ENCODE results near the gene SEMA4B. TPM values are rescaled to one million over a fixed set of nuclear protein-coding genes. Genes with fewer than 3 reads are reported as not detected.
"Not testable (repeated sequence)": the region's sequence is repeated elsewhere in the genome, so short reads cannot be mapped to it uniquely, and the experiment has no call there.

The SEMA4B gene
- total RNA-seq, 4 donors from 2014 or later, result 81.7 to 146 (median 116) TPM

DNA sequence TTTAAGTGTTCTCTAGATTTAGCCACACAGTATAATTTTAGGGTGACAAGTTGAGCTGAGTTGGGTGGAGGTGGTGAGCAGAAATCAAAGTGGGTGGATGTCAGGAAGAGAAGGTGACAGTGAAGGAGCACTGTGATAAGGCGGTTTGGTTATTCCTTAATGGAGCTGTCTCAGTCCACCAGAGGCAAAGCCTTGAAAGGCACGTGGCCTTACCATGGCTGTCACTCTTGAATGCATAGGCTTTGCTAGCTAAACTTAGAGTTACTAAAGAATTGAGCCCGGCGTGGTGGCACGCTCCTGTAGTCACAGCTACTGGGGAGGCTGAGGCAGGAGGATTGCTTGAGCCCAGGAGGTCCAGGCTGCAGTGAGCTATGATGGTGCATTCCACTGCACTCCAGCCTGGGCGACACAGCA is 47.7 kb downstream of the SEMA4B start:
- Histone ChIP-seq H3K4me1 (peaks cover 7% of the 10 kb centered on the region), H3K27ac (no peak overlapping the region), H3K9me3 (no peaks in the 10 kb centered on the region), H3K36me3 (no peaks in the 10 kb centered on the region), H3K4me3 (peak overlapping the region; percentile 56), H3K27me3 (no peaks in the 10 kb centered on the region)
- WGBS, result 75% methylated on average over 6 of the region's 6 CpGs
- no peak for DNase-seq (ENCODE audit: low spot score in 2 of 2)
- TF ChIP-seq, protein P1, sequence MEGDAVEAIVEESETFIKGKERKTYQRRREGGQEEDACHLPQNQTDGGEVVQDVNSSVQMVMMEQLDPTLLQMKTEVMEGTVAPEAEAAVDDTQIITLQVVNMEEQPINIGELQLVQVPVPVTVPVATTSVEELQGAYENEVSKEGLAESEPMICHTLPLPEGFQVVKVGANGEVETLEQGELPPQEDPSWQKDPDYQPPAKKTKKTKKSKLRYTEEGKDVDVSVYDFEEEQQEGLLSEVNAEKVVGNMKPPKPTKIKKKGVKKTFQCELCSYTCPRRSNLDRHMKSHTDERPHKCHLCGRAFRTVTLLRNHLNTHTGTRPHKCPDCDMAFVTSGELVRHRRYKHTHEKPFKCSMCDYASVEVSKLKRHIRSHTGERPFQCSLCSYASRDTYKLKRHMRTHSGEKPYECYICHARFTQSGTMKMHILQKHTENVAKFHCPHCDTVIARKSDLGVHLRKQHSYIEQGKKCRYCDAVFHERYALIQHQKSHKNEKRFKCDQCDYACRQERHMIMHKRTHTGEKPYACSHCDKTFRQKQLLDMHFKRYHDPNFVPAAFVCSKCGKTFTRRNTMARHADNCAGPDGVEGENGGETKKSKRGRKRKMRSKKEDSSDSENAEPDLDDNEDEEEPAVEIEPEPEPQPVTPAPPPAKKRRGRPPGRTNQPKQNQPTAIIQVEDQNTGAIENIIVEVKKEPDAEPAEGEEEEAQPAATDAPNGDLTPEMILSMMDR (IDR thresholded peaks at IDR 0.05), result no peak
- no peak for TF ChIP-seq EP300 (IDR thresholded peaks at IDR 0.05)
- no peak for TF ChIP-seq POLR2AphosphoS5 (IDR thresholded peaks at IDR 0.05)
- TF ChIP-seq POLR2A (IDR thresholded peaks at IDR 0.05), result no peak

DNA sequence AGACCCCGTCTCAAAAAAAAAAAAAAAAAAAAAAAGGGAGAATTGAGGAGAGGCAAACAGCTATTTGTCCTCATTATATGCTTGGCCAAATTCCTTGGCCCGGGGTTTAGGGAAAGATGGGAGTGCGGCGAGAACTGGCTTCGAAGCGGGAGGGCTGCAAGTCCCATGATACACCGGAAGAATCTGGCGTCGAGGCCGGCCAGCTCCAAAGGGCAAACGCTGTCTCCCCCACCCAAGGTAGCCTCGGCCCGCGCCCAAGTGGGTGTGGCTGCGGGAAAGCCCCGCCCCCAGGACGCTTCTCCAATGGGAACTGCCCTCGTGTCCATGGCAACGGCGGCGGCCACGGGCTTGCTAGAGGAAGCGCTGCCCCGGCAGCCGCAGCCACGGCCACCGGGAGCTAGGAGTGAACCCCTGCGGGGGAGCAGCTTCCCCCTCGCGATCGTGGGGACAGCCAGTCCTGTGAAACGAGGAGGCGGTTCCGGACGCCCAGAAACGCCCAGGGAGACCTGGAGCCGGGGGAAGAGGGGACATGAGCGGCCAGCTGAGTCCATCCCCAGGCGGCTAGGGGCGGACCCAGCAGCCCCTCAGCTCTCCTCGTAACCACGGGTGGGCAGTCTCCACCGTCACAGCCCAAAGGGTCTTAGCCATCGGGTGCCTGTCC is 48.2 kb downstream of the SEMA4B start, which contains the start of gene TTLL13:
TSS of gene TTLL13 (plus strand) at position 354 of the 661 bp plus-strand sequence. CDS start 1,075 bp downstream, outside the sequence.
- DNase-seq (ENCODE audit: low spot score in 2 of 2), result peak; percentile 95 to 96
- Histone ChIP-seq H3K4me1 (peaks cover 7% of the 10 kb centered on the region), H3K27me3 (no peaks in the 10 kb centered on the region), H3K27ac (no peak within 1 kb of the TSS), H3K4me3 (peak within 1 kb of the TSS; percentile 56), H3K36me3 (no peaks in the 10 kb centered on the region), H3K9me3 (no peaks in the 10 kb centered on the region)
- TF ChIP-seq POLR2AphosphoS5 (IDR thresholded peaks at IDR 0.05) (no peak), POLR2A (IDR thresholded peaks at IDR 0.05) (no peak), EP300 (IDR thresholded peaks at IDR 0.05) (no peak)
- TF ChIP-seq, protein P1 (IDR thresholded peaks at IDR 0.05), result no peak
- WGBS, result 4% methylated on average over 25 of the region's 44 CpGs

DNA sequence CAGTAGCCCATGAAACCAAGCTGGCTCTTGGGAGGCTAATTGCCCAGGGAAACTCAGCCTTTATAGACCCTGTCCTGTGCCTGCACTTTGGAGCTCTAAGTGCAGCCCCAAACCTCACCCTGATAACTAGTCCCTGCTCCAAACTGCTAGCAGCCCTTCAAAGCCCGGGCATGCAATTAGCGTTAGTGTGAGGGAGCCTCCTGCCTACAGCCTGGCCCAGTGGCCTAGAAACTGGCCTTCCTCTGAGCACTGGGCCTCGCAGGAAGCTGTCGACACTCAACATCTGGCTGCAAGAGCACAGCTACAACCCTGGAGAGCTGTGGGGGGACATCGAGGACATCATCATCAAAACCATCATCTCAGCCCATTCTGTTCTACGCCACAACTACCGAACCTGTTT is 56.6 kb downstream of the SEMA4B start:
- H3K27ac ChIP-seq, result no peak overlapping the region
- no peak overlapping the region for H3K4me3 ChIP-seq
- TF ChIP-seq EP300 (IDR thresholded peaks at IDR 0.05) (no peak), POLR2AphosphoS5 (IDR thresholded peaks at IDR 0.05) (no peak), POLR2A (IDR thresholded peaks at IDR 0.05) (no peak)
- TF ChIP-seq, protein P1 (IDR thresholded peaks at IDR 0.05), result no peak
- no peaks in the 10 kb centered on the region for H3K36me3 ChIP-seq
- no peaks in the 10 kb centered on the region for H3K9me3 ChIP-seq
- WGBS, result 80% methylated on average over 5 of the region's 7 CpGs
- H3K27me3 ChIP-seq, result no peaks in the 10 kb centered on the region
- H3K4me1 ChIP-seq, result peaks cover 10% of the 10 kb centered on the region
- no peak for DNase-seq (ENCODE audit: low spot score in 2 of 2)

DNA sequence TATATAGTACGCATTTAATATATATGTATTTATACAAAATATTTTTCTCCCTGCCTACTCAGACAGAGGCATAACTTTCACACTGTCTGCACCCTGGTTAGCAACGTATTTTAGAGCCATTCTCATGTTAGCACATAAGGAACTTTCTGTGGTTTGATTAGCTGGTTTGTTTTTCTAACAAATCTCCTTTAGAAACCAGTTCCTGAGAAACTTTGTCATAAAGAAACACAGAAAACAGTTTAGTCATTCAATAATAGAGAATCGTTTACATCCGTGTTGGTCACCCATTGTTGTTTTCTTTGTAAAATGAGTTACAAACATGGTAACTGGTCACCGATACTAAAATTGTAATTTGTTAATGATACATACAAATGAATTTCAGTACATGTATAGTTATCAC is 58.4 kb downstream of the SEMA4B start:
- no peak overlapping the region for H3K27ac ChIP-seq
- H3K9me3 ChIP-seq, result no peaks in the 10 kb centered on the region
- no peaks in the 10 kb centered on the region for H3K36me3 ChIP-seq
- DNase-seq (ENCODE audit: low spot score in 2 of 2), result no peak
- WGBS, result 87% methylated on average over 5 of the region's 5 CpGs
- peaks cover 15% of the 10 kb centered on the region for H3K4me1 ChIP-seq
- no peak for TF ChIP-seq EP300 (IDR thresholded peaks at IDR 0.05)
- TF ChIP-seq POLR2AphosphoS5 (IDR thresholded peaks at IDR 0.05), result no peak
- no peak for TF ChIP-seq POLR2A (IDR thresholded peaks at IDR 0.05)
- TF ChIP-seq, protein P1 (IDR thresholded peaks at IDR 0.05), result no peak
- H3K27me3 ChIP-seq, result no peaks in the 10 kb centered on the region
- H3K4me3 ChIP-seq, result no peak overlapping the region

DNA sequence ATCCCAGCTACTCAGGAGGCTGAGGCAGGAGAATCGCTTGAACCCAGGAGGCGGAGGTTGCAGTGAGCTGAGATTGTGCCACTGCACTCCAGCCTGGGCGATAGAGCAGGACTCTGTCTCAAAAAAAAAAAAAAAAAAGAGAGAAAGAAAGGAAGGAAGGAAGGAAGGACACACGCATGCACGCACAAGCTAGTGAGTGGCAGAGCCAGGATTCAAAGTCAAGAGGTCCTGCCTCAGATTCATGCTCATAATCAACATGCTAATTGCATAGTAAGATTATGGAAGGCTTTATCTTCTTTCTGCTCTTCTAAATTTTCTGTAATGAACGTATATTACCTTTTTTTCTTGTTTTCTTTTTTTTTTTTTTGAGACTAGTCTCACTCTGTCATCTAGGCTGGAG is 59.6 kb downstream of the SEMA4B start:
- not testable (repeated sequence) for DNase-seq (ENCODE audit: low spot score in 2 of 2); H3K4me3 ChIP-seq; H3K9me3 ChIP-seq; H3K36me3 ChIP-seq; H3K27me3 ChIP-seq; H3K27ac ChIP-seq
- WGBS, result 84% methylated on average over 6 of the region's 6 CpGs
- H3K4me1 ChIP-seq, result peaks cover 21% of the 10 kb centered on the region
